ENCODE measurements around the gene ANXA4.

ANXA4 gene

DNA sequence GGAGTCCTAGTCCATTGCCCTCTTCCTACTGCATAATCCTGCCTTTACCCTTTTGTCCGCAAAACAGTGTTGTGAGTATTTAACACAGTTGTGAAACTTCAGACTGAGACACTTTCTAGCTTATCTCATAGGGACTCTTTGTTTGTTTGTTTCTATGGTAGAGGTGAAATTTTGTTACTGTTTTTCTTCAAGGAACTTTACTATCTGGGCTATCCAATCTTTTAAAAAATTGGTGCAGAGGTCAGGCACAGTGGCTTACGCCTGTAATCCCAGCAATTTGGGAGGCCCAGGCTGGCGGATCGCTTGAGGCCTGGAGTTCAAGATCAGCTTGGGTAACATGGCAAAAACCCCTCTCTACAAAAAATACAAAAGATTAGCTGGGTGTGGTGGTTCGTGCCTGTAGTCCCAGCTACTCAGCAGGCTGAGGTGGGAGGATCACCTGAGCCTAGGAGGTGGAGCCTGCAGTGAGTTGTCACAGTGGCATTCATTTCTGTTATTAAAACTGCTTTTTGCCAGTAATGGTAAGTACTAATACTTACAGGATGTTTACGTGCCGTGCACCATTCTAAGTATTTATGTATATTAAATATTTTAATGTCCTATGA is 106.4 kb downstream of the ANXA4 start:
- no peak for DNase-seq

DNA sequence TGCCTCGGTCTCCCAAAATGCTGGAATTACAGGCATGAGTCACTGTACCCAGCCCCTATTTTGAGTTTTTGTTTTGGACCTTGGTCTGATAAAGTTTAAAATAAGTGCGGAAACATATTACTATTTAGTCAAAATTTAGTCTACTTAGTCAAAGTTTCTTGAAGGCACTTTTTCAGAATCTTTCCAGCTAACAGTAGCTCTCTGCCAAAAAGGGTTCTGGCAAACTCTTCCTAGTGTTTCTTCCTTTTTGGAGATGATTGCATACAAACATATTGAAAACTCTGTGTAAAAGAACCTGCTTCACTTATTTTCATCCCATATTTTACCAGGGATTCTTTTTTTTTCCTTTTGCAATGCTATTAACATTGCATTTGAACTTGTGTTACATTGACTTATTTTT is 116.3 kb downstream of the ANXA4 start:
- DNase-seq, result no peak

DNA sequence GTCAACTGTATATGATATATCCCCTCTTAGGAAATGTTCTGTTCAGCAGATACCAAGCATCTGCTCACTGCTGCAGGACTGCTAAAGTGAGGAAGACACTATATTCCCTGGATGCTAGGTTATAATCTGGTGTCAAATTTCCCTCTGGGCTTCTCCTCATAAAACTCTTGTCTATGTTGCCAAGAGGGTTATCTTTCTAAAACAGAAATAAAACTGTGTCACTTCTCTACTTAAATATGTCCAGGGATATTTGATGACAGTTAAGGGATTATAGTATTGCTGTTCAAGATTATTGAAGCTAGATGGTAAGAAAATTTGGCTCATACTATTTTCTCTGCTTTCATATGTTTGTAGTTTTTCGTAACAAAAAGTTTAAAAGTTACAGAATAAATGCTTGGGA is 121.4 kb downstream of the ANXA4 start:
- DNase-seq, result no peak

Data from suppressor macrophage treated with lipopolysaccharide for 1 hour (primary cell).